HL-60/S4 treated with retinoic acid at 250 ng/mL for 4 days and 3 days (cell line): ENCODE data around the gene ELFN1.

Experiments
- in situ Hi-C: fragments of 300-500 bp; cut with MboI; formaldehyde crosslinking; loops from 2 replicates; pipeline ENCODE4 v1.7.0; 2022; ENCODE audit warnings: low sequenced_read_pairs

Gene ELFN1

DNA sequence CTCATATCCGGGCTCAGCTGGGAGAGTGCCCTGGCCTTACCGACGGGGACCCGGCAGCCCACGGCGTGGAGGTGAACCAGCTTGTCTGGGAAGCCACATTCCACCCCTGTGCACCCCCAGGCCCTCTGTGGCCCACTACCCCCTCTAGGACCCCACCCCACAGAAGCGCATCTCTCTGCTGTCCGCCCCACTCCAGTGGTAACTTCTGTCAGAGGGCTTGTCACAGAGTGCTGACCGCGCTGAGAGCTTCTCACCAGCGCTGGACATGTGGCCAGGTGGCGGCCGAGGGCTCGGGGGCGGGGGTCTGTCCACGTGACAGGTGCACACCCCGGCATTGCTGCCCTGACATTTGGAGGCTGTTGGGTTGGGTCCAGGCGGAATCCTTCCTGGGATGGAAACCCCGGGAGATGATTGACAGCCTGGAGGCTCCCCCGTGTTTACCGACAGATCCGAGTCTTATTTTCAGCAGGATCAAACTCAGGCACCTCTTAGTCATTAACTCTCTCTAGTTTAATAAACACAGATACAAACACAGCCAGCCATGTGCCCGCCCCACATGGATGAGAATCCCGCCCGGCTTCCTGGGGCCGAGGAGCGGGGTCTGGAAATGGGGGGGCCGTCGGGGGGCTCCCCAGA, 5.1 kb downstream of the ELFN1 start:
- in situ Hi-C loops: no loop called here

GRCh38 chr7:1675673-1676549, 5.8 kb downstream of the ELFN1 start:
- in situ Hi-C loops: no loop called here

DNA sequence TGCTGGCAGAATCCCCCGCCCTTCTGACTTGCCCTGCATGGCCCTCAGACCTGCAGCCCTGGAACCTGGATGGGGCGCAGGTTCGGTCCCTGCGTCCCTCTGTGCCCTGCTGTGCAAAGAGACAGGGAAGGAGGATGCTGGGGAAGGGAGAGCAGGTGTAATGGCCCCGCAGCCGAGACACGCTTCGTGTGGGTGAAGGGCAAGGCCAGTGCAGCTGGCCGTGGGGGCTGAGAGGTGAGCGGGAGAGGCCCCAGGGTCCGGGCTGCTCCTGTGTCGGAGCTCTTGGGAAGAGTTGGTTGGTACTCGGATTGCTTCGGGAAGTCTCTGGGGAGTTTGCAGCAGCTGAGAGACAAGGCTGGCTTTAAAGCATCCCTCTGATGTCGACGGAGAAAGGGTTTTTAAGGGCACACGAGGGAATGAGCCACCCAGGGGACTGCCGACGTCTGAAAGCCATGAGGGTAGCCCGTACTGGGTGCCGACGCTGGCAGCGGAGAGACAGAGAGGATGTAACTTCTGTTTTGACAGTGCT, 6.5 kb downstream of the ELFN1 start:
- in situ Hi-C loops: no loop called here

- in situ Hi-C loops: no loop called here
Observed at GRCh38 chr7:1677206-1678080, 7.4 kb downstream of the ELFN1 start.

DNA sequence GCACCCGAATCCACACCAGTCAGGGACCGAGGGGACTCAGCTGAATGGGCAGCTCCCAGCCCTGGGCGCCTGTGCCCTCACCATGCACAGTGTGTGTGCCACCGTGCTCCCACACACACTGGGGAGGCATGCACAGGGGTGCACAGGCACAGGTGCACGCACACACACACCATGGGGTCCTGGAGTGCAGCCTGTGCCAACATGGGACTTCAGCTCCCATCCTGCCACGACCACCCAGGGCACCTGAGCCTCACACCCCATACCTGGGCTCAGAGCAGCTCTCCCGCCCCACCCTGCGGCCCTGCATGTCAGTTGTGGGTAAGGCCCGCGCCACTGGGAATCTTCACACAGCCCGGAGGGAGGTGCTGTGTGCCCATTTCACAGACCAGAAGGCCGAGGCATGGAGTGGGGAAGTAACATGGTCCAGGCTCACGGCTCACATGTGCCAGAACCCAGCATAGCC, 8.0 kb downstream of the ELFN1 start:
- in situ Hi-C loops: no loop called here

DNA sequence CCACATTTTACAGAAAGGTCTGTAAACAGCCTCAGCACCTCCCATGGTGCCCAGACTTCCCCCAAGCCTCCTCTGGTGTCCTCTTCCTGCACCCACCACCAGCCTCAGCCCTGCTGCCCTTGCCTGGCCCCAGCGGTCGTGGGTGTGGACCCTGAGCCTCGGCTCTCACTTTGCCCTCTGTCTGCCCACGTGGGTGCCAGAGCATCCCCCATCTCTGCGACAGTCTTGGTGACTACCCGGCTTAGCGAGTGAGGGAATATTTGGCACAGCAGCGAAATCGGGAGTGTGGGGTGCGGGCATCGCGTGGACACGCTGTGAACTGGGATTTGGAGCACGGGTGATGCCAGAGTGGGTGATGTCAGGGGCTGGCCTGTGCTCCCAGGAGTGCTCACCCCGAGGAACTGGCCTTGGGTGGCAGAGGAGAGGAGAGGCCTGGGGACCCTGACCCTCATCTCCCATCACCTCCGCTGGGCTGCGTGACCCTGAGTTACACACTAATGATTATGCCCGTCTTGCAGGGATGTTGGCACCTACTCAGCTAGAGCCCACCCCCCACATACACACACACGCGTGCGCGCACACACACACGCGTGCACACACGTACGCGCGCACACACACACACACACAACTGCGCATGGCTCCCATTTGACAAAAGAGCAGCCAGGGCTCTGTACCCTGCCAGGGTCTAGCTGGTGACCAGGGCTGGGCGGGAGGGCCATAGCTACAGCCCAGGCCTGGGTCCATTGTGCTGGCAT, 8.7 kb downstream of the ELFN1 start:
- in situ Hi-C loops: no loop called here

- in situ Hi-C loops: no loop called here
Observed at GRCh38 chr7:1679326-1679965, 9.4 kb downstream of the ELFN1 start.

DNA sequence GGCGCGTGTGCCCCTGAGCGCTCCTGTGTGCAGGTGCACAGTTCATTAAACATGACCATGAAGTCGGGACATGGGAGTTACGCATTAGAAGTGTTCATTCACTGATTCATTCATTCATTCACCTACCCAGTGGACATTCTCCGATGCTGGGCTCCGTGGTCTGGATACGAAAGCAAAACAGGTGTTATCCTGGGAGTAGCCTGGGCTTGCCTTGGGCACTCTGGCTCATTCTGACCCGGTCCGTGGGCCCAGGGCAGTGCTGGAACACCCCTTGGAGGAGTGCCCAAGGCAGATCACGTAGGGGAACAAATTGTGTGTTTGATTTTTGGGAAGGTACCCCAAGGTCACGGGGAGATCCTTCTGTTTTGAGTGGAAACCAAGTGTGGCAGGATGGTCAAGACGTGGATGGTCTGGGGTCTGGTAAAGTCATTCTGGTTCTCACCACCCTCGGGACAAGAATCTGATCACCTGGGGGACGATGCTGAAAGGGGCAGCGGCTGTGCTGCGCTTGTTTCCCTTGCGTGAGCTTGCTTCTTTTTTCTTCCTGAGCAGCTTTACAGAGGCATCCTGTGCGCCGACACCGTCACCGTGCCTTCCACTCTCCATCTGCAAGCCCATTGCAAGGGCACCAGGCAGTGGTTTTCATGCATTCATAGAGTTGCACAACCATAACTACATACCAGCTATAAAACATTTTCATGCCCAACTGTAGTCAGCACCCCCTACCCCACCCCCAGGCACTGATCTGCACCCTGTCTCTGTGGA, 10.1 kb downstream of the ELFN1 start:
- in situ Hi-C loops: no loop called here

GRCh38 chr7:1681581-1681980, 11.5 kb downstream of the ELFN1 start:
- in situ Hi-C loops: no loop called here

- in situ Hi-C loops: no loop called here
Observed at GRCh38 chr7:1685000-1685624, 15.0 kb downstream of the ELFN1 start.

- in situ Hi-C loops: no loop called here
Observed at GRCh38 chr7:1688542-1688941, 18.5 kb downstream of the ELFN1 start.

DNA sequence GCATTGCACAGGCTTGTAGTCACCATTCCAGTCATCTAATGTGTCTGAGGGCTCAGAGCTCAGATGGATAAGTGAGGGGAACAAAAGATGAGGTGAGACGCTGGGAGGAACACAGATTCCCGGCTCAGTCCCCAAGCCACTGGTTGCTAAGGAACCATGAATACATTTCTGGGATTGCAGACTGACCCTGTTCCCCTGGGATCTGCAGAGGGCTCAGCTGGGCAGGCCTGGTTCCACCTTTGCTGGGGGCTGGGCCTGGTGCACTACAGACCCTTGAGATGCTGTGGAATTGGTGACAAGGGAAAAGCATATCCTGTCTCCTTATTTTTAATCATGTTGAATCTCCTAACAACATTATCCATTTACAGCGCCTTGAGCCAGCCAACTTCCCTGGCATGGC, 19.2 kb downstream of the ELFN1 start:
- in situ Hi-C loops: no loop called here

DNA sequence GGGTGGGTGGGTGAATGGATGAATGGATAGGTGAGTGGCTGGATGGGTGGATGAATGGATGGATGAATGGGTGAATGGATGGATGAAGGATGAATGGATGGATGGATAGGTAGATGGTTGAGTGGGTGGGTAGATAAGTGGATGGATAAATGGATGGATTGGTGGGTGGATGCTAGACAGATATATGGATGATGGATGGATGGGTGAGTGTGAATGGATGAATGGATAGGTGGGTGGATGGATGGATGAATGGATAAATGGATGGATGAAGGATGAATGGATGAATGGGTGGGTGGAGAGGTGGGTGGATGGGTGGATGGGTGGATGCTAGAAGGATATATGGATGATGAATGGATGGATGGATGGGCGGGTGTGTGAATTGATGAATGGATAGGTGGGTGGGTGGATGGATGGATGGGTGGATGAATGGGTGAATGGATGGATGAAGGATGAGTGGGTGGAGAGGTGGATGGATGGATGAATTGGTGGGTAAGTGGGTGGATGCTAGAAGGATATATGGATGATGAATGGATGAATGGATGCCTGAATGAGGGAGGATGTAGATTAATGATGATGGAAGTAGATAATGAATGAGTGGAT, 20.4 kb downstream of the ELFN1 start:
- in situ Hi-C loops: no loop called here

DNA sequence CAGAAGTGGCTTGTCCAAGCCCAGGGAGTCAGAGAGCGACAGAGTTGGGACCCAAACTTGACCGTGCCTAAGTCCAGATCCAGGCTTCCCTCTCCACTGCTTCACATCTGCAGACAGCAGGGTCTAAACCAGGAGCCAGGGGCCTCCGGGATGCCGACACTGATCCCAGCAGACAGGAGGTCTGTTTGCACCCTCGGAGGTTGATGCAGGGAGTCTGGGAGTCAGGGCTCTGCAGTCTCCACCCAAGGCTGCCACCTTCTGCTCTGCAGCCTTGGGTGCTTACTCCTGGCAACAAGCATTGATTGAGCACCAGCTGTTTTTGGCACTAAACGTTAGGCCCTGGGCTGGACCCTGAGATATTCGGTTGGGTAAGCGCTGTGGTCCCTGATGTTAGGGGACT, 21.0 kb downstream of the ELFN1 start:
- in situ Hi-C loops: no loop called here

DNA sequence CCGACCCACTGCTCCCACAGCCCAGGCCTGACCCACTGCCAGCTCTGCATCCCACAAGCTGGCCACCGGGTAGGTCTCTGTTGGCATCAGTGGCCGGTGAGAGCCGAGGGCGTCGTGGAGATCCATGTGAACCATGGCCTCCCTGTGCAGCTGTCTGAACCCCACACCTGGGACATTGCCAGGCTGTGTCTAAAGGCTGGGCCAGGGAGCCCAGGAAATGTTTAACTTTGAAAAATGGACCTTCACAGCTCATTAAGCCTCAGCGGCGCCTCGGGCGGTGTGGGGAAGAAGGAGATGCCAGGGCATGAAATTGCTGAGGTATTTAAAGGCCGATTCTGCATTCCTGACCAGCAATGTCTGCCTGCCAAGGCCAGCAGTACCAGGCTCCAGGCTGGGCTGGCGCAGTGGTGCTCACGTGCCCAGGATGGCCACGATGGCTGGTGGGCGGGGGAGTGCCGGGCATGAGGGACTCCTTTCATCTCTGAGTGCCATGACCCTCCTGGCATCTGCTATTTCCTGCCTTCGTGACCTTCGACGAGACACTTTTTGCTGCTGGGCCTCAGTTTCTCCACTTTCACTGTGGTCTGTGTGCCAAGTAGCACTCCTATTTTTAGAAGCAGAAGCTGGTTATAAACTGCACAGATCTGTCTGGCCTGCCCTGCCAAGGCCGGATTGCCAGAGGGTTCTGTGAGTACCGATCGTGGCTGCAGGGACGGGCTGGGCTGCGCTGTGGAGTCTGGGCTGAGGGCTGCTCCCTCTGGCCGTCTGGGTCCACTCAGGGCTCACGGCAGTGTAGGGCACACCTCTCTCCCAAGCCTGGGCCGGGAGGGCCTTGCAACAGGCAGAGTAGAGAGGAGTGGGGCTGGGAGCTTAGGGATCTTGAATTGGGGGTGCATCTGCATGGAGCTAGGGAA, 21.8 kb downstream of the ELFN1 start:
- in situ Hi-C loops: no loop called here

- in situ Hi-C loops: no loop called here
Observed at GRCh38 chr7:1692515-1693418, 22.7 kb downstream of the ELFN1 start.
